ENCODE results near the gene UBXN11. TPM values are rescaled to one million over a fixed set of nuclear protein-coding genes. Genes with fewer than 3 reads are reported as not detected.

UBXN11 gene
- total RNA-seq, 2 donors from 2014 or later, result 12.2 to 14.8 TPM

- 78 to 81% methylated on average over 2 of the region's 2 CpGs for WGBS, 2 donors
- no peak for TF ChIP-seq POLR2A (IDR thresholded peaks at IDR 0.05)
- no peak for TF ChIP-seq CTCF (IDR thresholded peaks at IDR 0.05)
- DNase-seq, result no peak
These were observed 43.9 kb upstream of the UBXN11 start for GRCh38 chr1:26350343-26350700.

GRCh38 chr1:26349877-26350244 is 43.4 kb upstream of the UBXN11 start:
- ATAC-seq (no peak), DNase-seq (no peak)
- Histone ChIP-seq H3K27ac (no peak overlapping the region), H3K4me1 (peaks cover 7% of the 10 kb centered on the region), H3K4me3 (no peak overlapping the region), H3K9me3 (no peaks in the 10 kb centered on the region), H3K27me3 (no peaks in the 10 kb centered on the region), H3K36me3 (replicated peaks in 1 of 2; ENCODE audit: insufficient read depth in 1 of 2, low read depth in 2 of 2) (no peaks in the 10 kb centered on the region)
- 76 to 79% methylated on average over 5 of the region's 5 CpGs for WGBS, 2 donors
- intact Hi-C loops (cut with DNase I), result no loop called here
- TF ChIP-seq POLR2A (IDR thresholded peaks at IDR 0.05), result no peak
- no peak for TF ChIP-seq CTCF (IDR thresholded peaks at IDR 0.05)

More at GRCh38 chr1:26350343-26350700, 43.9 kb upstream of the UBXN11 start:
- H3K4me1 ChIP-seq, result peaks cover 7% of the 10 kb centered on the region
- no peaks in the 10 kb centered on the region for H3K36me3 ChIP-seq (replicated peaks in 1 of 2; ENCODE audit: insufficient read depth in 1 of 2, low read depth in 2 of 2)
- H3K27ac ChIP-seq, result no peak overlapping the region
- H3K9me3 ChIP-seq, result no peaks in the 10 kb centered on the region
- no peak overlapping the region for H3K4me3 ChIP-seq
- H3K27me3 ChIP-seq, result no peaks in the 10 kb centered on the region
- intact Hi-C loops (cut with DNase I), result no loop called here
- ATAC-seq, result no peak

- Histone ChIP-seq H3K4me1 (peaks cover 6% of the 10 kb centered on the region), H3K27ac (no peak overlapping the region), H3K36me3 (replicated peaks in 1 of 2; ENCODE audit: insufficient read depth in 1 of 2, low read depth in 2 of 2) (no peaks in the 10 kb centered on the region), H3K9me3 (no peaks in the 10 kb centered on the region), H3K4me3 (no peak overlapping the region), H3K27me3 (no peaks in the 10 kb centered on the region)
- intact Hi-C loops (cut with DNase I), result no loop called here
- TF ChIP-seq POLR2A (IDR thresholded peaks at IDR 0.05) (no peak), CTCF (IDR thresholded peaks at IDR 0.05) (no peak)
- WGBS, 2 donors, result 74 to 83% methylated on average over 7 of the region's 7 CpGs
- DNase-seq (no peak), ATAC-seq (no peak)
These were observed 42.9 kb upstream of the UBXN11 start for GRCh38 chr1:26349188-26349876.

GRCh38 chr1:26346274-26347033 is 40.0 kb upstream of the UBXN11 start:
- WGBS, 2 donors, result 45 to 70% methylated on average over 3 to 10 of the region's 10 CpGs

More at GRCh38 chr1:26346274-26347033, 40.0 kb upstream of the UBXN11 start:
- no peaks in the 10 kb centered on the region for H3K36me3 ChIP-seq (replicated peaks in 1 of 2; ENCODE audit: insufficient read depth in 1 of 2, low read depth in 2 of 2)
- ATAC-seq (no peak), DNase-seq (no peak)
- H3K4me1 ChIP-seq, result no peaks in the 10 kb centered on the region
- no peak for TF ChIP-seq CTCF (IDR thresholded peaks at IDR 0.05)
- no peak for TF ChIP-seq POLR2A (IDR thresholded peaks at IDR 0.05)
- H3K27me3 ChIP-seq, result no peaks in the 10 kb centered on the region
- no peak overlapping the region for H3K27ac ChIP-seq
- no peaks in the 10 kb centered on the region for H3K9me3 ChIP-seq
- H3K4me3 ChIP-seq, result no peak overlapping the region
- intact Hi-C loops (cut with DNase I), result no loop called here

Measured in body of pancreas (tissue), 4 donors.